ENCODE measurements around the gene CDH24. TPM values are rescaled to one million over a fixed set of nuclear protein-coding genes. Genes with fewer than 3 reads are reported as not detected.

The CDH24 gene
- total and polyA plus RNA-seq, 2 experiments from 2014 or later, result 6.9 to 18.0 TPM

DNA sequence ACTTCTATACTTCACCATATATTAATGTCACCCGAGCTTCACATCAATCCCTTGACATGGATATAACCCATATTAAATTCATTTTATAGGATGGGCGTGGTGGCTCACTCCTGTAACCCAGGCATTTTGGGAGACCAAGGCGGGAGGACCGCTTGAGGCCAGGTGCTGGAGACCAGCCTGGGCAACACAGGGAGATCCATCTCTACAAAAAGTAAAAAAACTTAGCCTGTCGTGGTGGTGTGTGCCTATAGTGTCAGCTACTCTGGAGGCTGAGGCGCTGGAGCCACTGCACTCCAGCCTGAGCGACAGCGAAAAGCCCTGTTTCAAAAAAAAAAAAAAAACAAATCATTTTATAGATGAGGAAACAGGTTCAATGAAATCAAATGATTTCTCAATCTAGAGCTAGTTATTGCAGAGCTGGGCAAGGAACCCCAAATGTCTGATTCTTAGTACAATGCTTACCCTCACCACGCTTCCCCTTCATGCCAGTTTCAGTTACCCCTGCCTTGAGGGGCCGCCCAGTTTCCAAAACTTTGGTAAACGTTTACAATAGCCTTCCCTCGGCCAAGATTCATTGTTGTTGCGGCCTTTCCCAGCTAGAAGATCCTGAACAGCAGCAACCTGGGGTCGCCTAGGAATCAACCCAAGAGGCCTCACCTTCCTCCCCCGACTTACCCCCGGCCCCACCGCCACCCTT lies 23.4 kb downstream of the CDH24 start:
- Histone ChIP-seq H3K27ac (peak overlapping the region; percentile 95), H3K79me2 (peaks cover 51% of the 10 kb centered on the region), H3K9me3 (ENCODE audit: low read depth) (no peaks in the 10 kb centered on the region), H3K36me3 (replicated peaks; ENCODE audit: insufficient read depth, low read depth) (no peaks in the 10 kb centered on the region), H4K20me1 (ENCODE audit: insufficient read depth, poor library complexity, severe bottlenecking) (no peaks in the 10 kb centered on the region), H3K9me2 (replicated peaks; ENCODE audit: insufficient read depth) (no peaks in the 10 kb centered on the region), H3K27me3 (no peaks in the 10 kb centered on the region), H2AFZ (peak overlapping the region; percentile 80), H3K4me1 (ENCODE audit: insufficient read depth) (peaks cover 11% of the 10 kb centered on the region), H3K4me3 (peak overlapping the region; percentile 42), H3K4me2 (peak overlapping the region; percentile 85)
- TF ChIP-seq EZH2phosphoT487 (IDR thresholded peaks at IDR 0.05; ENCODE audit: low read depth, severe bottlenecking, unreplicated experiment) (no peak), EZH2 (IDR thresholded peaks at IDR 0.05; ENCODE audit: borderline replicate concordance) (no peak)
- TF ChIP-seq, protein P1, sequence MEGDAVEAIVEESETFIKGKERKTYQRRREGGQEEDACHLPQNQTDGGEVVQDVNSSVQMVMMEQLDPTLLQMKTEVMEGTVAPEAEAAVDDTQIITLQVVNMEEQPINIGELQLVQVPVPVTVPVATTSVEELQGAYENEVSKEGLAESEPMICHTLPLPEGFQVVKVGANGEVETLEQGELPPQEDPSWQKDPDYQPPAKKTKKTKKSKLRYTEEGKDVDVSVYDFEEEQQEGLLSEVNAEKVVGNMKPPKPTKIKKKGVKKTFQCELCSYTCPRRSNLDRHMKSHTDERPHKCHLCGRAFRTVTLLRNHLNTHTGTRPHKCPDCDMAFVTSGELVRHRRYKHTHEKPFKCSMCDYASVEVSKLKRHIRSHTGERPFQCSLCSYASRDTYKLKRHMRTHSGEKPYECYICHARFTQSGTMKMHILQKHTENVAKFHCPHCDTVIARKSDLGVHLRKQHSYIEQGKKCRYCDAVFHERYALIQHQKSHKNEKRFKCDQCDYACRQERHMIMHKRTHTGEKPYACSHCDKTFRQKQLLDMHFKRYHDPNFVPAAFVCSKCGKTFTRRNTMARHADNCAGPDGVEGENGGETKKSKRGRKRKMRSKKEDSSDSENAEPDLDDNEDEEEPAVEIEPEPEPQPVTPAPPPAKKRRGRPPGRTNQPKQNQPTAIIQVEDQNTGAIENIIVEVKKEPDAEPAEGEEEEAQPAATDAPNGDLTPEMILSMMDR (IDR thresholded peaks at IDR 0.05; ENCODE audit: poor library complexity), result no peak
- 39% methylated on average over 17 of the region's 17 CpGs for WGBS (ENCODE audit: low lambda C conversion rate, missing lambda C conversion rate)
- no peak for DNase-seq (ENCODE audit: low spot score)

DNA sequence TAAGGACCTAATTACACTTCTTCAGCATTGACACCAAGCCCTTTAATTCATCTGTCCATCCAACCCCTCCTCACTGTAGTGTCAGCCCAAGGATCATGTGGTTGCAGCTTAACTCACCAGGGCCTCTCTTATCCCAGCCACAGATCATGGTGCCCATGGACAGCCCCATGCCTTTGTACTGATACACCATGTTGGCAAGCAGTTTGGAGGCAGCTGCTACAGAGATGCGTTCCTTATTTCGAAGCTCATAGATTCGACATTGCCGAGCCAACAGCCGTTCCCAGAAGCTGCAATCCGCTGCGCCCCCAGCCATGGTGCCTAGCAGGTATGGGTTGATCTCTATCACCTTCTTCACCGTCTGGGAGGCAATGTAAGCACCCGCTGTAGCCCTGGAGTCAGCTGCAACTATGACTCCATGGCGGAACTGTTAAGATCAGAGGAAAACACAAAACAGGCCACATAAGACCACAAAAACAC lies 24.0 kb downstream of the CDH24 start:
- H3K4me1 ChIP-seq (ENCODE audit: insufficient read depth), result peaks cover 11% of the 10 kb centered on the region
- TF ChIP-seq, protein P1 (IDR thresholded peaks at IDR 0.05; ENCODE audit: poor library complexity), result no peak
- TF ChIP-seq EZH2phosphoT487 (IDR thresholded peaks at IDR 0.05; ENCODE audit: low read depth, severe bottlenecking, unreplicated experiment) (no peak), EZH2 (IDR thresholded peaks at IDR 0.05; ENCODE audit: borderline replicate concordance) (no peak)
- H4K20me1 ChIP-seq (ENCODE audit: insufficient read depth, poor library complexity, severe bottlenecking), result no peaks in the 10 kb centered on the region
- no peaks in the 10 kb centered on the region for H3K9me2 ChIP-seq (replicated peaks; ENCODE audit: insufficient read depth)
- H2AFZ ChIP-seq, result no peak overlapping the region
- peak overlapping the region; percentile 42 for H3K4me3 ChIP-seq
- DNase-seq (ENCODE audit: low spot score), result no peak
- H3K27ac ChIP-seq, result no peak overlapping the region
- H3K27me3 ChIP-seq, result no peaks in the 10 kb centered on the region
- WGBS (ENCODE audit: low lambda C conversion rate, missing lambda C conversion rate), result 91% methylated on average over 10 of the region's 10 CpGs
- no peaks in the 10 kb centered on the region for H3K9me3 ChIP-seq (ENCODE audit: low read depth)
- peak overlapping the region; percentile 85 for H3K4me2 ChIP-seq
- H3K79me2 ChIP-seq, result peaks cover 51% of the 10 kb centered on the region
- H3K36me3 ChIP-seq (replicated peaks; ENCODE audit: insufficient read depth, low read depth), result no peaks in the 10 kb centered on the region

DNA sequence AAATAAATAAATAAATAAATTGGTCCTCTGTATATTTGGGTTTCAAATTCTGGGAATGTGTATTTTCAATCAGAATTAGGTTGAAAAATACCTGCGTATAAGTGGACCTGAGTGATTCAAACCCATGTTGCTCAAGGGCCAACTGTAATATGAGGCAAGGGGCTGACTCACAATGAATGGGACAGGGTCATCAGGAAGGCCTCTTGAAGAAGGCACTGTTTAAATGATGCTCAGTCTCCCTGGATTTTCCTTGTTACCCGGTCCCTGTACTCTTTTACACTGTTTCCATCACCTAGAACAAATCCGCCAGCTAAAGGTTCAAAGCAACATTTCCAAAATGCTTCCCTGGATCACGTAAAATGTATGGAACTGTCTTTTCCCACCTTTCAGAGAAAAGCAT lies 26.4 kb downstream of the CDH24 start:
- Histone ChIP-seq H3K36me3 (replicated peaks; ENCODE audit: insufficient read depth, low read depth) (no peaks in the 10 kb centered on the region), H3K4me2 (no peak overlapping the region), H2AFZ (no peak overlapping the region), H4K20me1 (ENCODE audit: insufficient read depth, poor library complexity, severe bottlenecking) (no peaks in the 10 kb centered on the region), H3K79me2 (peaks cover 51% of the 10 kb centered on the region), H3K27me3 (no peaks in the 10 kb centered on the region), H3K4me3 (no peak overlapping the region), H3K27ac (no peak overlapping the region), H3K4me1 (ENCODE audit: insufficient read depth) (peaks cover 11% of the 10 kb centered on the region), H3K9me3 (ENCODE audit: low read depth) (no peaks in the 10 kb centered on the region), H3K9me2 (replicated peaks; ENCODE audit: insufficient read depth) (no peaks in the 10 kb centered on the region)
- WGBS (ENCODE audit: low lambda C conversion rate, missing lambda C conversion rate), result 100% methylated on average over 4 of the region's 4 CpGs
- TF ChIP-seq EZH2phosphoT487 (IDR thresholded peaks at IDR 0.05; ENCODE audit: low read depth, severe bottlenecking, unreplicated experiment) (no peak), EZH2 (IDR thresholded peaks at IDR 0.05; ENCODE audit: borderline replicate concordance) (no peak)
- TF ChIP-seq, protein P1 (IDR thresholded peaks at IDR 0.05; ENCODE audit: poor library complexity), result no peak
- no peak for DNase-seq (ENCODE audit: low spot score)
